Peyer's patch (tissue), 4 donors: ENCODE results near the gene CDPF1.

Source experiments
- CTCF ChIP-seq, 6 experiments: fragments of 450-650 bp in 4 of 6; fragments of 200-600 bp in 2 of 6; sonication (generic) in 1 of 6; IDR thresholded peaks; one replicate each; pipeline ENCODE4 v1.5.1; 2017 to 2019; ENCODE audit warnings: antibody characterized with exemption in 6 of 6, mild to moderate bottlenecking in 3 of 6, moderate library complexity in 1 of 6
- POLR2A ChIP-seq, 2 donors: fragments of 450-650 bp; IDR thresholded peaks; one replicate each; pipeline ENCODE4 v1.5.1; 2017; ENCODE audit warnings: antibody characterized with exemption in 2 of 2, mild to moderate bottlenecking in 2 of 2, moderate library complexity in 2 of 2

- peak; percentile 79 to 96 for TF ChIP-seq POLR2A (IDR thresholded peaks at IDR 0.05)
- peak in 2 of 6 experiments; percentile 29 to 38 for TF ChIP-seq CTCF (IDR thresholded peaks at IDR 0.05)
These were observed at the start of gene CDPF1 for GRCh38 chr22:46250035-46250782.
